ENCODE data around the gene POC1A.

Gene POC1A

DNA sequence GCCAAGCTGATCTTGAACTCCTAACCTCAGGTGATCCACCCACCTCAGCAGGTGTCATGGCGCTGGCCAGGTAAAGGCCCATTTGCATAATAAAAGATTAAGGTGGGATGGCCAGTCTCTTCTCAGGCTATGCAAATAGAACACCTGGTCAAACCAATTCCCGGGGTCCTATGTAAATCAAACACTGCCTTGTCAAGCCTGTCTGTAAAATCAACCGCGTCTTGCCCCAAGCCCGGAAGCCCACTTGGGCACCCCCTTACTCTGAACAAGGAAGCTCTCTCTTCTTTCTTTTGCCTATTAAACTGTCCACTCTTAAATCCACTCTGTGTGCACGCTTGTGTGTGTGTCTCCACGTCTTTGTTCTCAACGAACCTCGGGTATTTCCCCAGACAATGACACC, 13.0 kb upstream of the POC1A start:
- Histone ChIP-seq H3K79me2 (ENCODE audit: insufficient read depth, low read depth) (no peaks in the 10 kb centered on the region), H3K9ac (no peak overlapping the region), H3K27ac (no peak overlapping the region), H2AFZ (ENCODE audit: low read depth) (no peak overlapping the region), H3K36me3 (ENCODE audit: insufficient read depth) (no peaks in the 10 kb centered on the region), H3K27me3 (ENCODE audit: insufficient read depth, low read depth) (no peaks in the 10 kb centered on the region), H3K4me3 (IDR thresholded peaks at IDR 0.05; ENCODE audit: insufficient read depth, low read depth, low read length) (no peak overlapping the region), H3K4me1 (ENCODE audit: low read depth, poor library complexity, severe bottlenecking) (no peaks in the 10 kb centered on the region), H3K4me2 (no peak overlapping the region), H4K20me1 (ENCODE audit: insufficient read depth) (no peaks in the 10 kb centered on the region)
- TF ChIP-seq, protein P1, sequence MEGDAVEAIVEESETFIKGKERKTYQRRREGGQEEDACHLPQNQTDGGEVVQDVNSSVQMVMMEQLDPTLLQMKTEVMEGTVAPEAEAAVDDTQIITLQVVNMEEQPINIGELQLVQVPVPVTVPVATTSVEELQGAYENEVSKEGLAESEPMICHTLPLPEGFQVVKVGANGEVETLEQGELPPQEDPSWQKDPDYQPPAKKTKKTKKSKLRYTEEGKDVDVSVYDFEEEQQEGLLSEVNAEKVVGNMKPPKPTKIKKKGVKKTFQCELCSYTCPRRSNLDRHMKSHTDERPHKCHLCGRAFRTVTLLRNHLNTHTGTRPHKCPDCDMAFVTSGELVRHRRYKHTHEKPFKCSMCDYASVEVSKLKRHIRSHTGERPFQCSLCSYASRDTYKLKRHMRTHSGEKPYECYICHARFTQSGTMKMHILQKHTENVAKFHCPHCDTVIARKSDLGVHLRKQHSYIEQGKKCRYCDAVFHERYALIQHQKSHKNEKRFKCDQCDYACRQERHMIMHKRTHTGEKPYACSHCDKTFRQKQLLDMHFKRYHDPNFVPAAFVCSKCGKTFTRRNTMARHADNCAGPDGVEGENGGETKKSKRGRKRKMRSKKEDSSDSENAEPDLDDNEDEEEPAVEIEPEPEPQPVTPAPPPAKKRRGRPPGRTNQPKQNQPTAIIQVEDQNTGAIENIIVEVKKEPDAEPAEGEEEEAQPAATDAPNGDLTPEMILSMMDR (conservative IDR thresholded peaks at IDR 0.05; ENCODE audit: low read depth, low read length): no peak

DNA sequence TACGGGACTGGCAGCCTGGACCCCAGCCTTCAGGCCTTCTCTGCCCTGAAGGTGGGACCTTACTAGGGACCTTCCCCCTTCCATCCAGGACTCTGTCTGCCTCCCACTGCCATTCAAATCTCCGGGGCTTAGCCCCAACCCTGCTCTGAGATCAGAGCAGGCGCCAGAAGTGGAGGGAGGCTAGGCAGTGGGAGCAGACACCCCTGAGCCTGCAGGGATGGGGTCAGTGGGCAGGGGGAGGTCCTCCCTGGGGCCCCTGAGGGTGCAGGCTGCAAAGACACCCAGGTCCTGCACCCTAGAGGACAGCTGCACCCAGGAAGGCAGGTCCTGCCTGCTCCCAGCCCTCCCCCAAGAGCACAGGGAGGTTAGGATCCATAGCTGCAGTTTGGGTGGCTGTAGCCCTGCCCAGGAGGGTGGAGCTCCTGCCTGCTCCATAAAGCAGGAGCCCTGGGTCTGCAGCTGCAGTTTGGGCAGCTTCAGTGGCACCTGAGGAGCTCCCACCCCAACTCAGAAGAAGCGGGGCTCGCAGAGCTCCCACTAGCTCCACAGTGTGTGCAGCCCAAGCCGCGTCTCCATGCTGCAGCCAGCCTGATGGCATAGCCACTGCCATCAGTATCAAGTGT, 8.1 kb upstream of the POC1A start:
- Histone ChIP-seq H3K36me3 (ENCODE audit: insufficient read depth) (no peaks in the 10 kb centered on the region), H3K27ac (no peak overlapping the region), H4K20me1 (ENCODE audit: insufficient read depth) (no peaks in the 10 kb centered on the region), H3K4me2 (no peak overlapping the region), H3K9ac (no peak overlapping the region), H2AFZ (ENCODE audit: low read depth) (no peak overlapping the region), H3K79me2 (ENCODE audit: insufficient read depth, low read depth) (no peaks in the 10 kb centered on the region), H3K4me3 (IDR thresholded peaks at IDR 0.05; ENCODE audit: insufficient read depth, low read depth, low read length) (no peak overlapping the region), H3K4me1 (ENCODE audit: low read depth, poor library complexity, severe bottlenecking) (no peaks in the 10 kb centered on the region), H3K27me3 (ENCODE audit: insufficient read depth, low read depth) (no peaks in the 10 kb centered on the region)
- TF ChIP-seq, protein P1 (conservative IDR thresholded peaks at IDR 0.05; ENCODE audit: low read depth, low read length): no peak

DNA sequence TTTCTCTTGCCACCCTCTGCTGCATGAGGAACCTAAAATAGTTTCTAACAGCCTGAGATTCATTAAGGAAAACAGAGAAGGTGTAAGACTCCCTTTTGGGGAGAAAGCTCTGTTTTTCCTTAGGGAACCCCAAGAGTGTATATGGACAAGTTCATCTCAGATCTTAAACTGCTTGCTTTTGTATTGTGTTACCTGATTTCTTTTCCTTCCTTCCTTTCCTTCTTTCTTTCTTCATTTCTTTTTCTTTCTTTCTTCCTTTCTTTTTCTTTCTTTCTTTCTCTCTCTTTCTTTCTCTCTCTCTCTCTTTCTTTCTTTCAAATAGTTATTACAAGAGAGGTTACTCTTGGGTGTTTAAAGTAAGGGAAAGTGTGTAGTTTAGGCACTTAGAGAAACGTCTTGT, 5.3 kb upstream of the POC1A start:
- Histone ChIP-seq H3K27ac (no peak overlapping the region), H3K9ac (no peak overlapping the region), H3K4me1 (ENCODE audit: low read depth, poor library complexity, severe bottlenecking) (no peaks in the 10 kb centered on the region), H2AFZ (ENCODE audit: low read depth) (no peak overlapping the region), H3K4me2 (no peak overlapping the region), H3K27me3 (ENCODE audit: insufficient read depth, low read depth) (no peaks in the 10 kb centered on the region), H3K4me3 (IDR thresholded peaks at IDR 0.05; ENCODE audit: insufficient read depth, low read depth, low read length) (no peak overlapping the region), H3K36me3 (ENCODE audit: insufficient read depth) (no peaks in the 10 kb centered on the region), H3K79me2 (ENCODE audit: insufficient read depth, low read depth) (no peaks in the 10 kb centered on the region), H4K20me1 (ENCODE audit: insufficient read depth) (no peaks in the 10 kb centered on the region)
- TF ChIP-seq, protein P1 (conservative IDR thresholded peaks at IDR 0.05; ENCODE audit: low read depth, low read length): no peak

DNA sequence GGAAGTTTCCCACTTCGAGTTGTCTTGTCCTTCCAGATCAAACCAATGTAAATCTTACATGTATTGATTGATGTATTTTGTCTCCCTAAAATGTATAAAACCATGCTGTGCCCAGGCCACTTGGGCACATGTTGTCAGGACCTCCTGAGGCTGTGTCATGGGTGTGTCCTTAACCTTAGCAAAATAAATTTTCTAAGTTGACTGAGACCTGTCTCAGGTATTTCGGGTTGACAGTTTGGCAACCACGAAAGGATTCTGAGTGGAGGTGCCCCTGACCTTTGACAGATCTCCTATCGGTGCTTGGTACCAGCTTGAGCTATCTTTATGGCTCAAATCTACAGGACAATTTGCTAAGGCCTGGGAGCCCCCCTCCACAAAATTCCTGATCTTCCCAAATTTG, 1.7 kb upstream of the POC1A start:
- Histone ChIP-seq H3K36me3 (ENCODE audit: insufficient read depth) (no peaks in the 10 kb centered on the region), H3K4me2 (no peak overlapping the region), H4K20me1 (ENCODE audit: insufficient read depth) (no peaks in the 10 kb centered on the region), H2AFZ (ENCODE audit: low read depth) (no peak overlapping the region), H3K4me1 (ENCODE audit: low read depth, poor library complexity, severe bottlenecking) (peaks cover 7% of the 10 kb centered on the region), H3K27me3 (ENCODE audit: insufficient read depth, low read depth) (no peaks in the 10 kb centered on the region), H3K9ac (no peak overlapping the region), H3K79me2 (ENCODE audit: insufficient read depth, low read depth) (no peaks in the 10 kb centered on the region), H3K27ac (no peak overlapping the region), H3K4me3 (IDR thresholded peaks at IDR 0.05; ENCODE audit: insufficient read depth, low read depth, low read length) (no peak overlapping the region)
- TF ChIP-seq, protein P1 (conservative IDR thresholded peaks at IDR 0.05; ENCODE audit: low read depth, low read length): no peak

Measured in KMS-11 (cell line).